H4 (cell line): ENCODE data around the gene RIMS3. TPM values are rescaled to one million over a fixed set of nuclear protein-coding genes. Genes with fewer than 3 reads are reported as not detected.
A peak's percentile ranks its signal among the peaks of the same experiment; 100 is the strongest.

Source experiments
- DNase-seq: peaks from one replicate; pipeline ENCODE4 v3.0.0-alpha.2; 2015; ENCODE audit warnings: low spot score
- total RNA-seq: library from RNA; depleted of rRNA; stranded (reverse); fragments of >200 nt; shearing (Covaris generic); gene quantifications from 2 replicates; pipeline ENCODE4 v1.2.3, GENCODE V29; 2014

Gene RIMS3
- total RNA-seq, 1 experiment from 2014 or later, result 5.9 TPM

DNA sequence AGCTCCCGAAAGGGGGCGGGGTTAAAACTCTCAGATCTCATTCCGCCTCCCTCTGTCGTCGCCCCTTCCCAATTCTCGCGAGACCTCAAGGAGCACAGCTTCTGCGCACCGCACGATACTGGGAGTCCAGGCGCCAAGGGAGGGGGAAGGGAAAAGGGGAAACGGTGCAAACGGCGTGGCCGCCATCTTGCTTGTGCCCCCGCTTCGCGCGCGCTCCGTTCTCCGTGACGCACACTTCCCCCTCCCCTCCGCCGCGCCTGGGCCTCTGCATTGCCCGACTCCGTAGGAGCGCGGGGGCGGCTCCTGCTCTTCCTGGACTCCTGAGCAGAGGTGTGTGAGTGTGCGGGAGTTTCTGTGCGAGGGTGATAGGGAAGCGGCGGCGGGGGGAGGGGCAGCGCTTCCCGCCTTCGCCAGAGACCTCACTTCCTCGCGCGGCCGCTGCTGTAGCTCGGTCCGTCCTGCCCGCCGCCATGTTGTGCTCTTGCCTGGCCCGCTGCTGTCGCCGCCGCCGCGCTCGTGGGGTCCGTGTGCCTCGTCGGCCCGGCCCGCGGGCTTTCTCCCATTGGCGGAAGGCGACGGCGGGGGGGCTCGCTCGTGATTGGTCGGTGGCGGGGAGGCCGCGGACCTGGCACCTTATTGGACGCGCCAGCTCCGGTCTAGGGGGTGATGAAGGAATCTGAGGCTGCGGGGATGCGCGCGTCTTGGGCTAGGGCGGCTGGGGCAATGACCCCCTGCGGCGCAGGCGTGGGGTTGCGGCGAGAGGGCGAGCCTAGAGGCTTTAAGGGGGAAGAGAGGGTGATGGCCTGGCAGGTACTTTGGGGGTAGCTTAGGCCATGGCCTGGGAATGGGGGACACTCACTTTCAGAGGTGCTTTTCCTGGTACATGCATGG lies 26.3 kb upstream of the RIMS3 start, which contains the start of gene NFYC:
Gene NFYC, plus strand, starts transcription at position 167 of the 891 bp plus-strand sequence. CDS start 47,140 bp downstream, outside the sequence.
- DNase-seq, result peak; percentile 100

DNA sequence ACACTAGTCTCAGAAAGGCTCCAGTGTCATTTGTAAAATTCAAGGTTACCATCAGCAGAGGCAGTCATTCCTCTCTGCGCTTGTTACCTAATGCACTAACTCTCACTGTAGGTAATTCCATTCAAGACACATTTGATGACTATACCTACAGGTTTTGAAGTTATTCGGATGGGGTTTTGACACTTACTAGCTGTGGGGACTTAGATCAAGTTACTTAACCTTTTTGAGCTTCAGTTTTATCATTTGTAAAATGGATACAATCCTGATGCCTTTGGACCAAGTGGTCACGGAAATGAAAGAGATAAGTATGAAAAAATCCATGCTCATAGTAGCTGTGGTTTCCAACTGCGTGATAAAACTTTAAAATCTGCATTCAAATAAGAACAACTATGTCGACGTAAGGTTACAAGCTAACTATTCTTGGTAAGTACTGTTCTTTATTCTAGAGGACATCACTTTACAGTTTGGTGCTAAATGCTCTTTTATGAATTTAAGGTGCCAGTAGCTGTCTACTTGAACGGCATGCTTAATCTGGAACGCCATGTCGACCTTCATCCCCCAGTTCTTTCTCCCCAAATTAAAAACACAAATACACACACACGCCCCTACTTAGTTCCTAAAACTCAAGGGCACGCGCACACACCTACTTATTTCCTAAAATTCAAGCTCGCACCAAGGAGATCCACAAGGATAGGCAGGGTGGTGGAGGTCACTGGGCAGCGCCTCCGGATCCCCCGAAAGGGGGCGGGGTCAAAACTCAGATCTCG lies 25.5 kb upstream of the RIMS3 start:
- DNase-seq, result no peak

- no peak for DNase-seq
Measured at GRCh38 chr1:40689737-40690136, 24.3 kb upstream of the RIMS3 start.

DNA sequence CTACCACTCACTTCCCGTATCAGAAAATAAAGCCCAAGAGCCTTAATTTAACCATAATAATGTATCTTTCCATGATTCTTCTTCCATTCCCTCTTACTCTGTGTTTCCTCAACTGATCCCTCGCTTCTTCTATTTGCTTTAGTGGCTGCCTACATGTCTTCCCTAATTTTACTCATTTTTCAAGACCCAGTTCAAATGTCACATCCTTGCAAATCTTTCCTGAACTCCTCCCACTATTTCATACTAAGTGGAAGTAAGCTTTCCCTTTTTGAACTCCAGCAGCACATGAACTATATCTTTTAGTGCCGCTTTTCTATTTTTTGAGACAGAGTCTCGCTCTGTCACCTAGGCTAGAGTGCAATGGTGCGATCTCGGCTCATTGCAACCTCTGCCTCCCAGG lies 22.2 kb upstream of the RIMS3 start:
- DNase-seq, result no peak

GRCh38 chr1:40687059-40687458 lies 21.6 kb upstream of the RIMS3 start:
- DNase-seq, result no peak

DNA sequence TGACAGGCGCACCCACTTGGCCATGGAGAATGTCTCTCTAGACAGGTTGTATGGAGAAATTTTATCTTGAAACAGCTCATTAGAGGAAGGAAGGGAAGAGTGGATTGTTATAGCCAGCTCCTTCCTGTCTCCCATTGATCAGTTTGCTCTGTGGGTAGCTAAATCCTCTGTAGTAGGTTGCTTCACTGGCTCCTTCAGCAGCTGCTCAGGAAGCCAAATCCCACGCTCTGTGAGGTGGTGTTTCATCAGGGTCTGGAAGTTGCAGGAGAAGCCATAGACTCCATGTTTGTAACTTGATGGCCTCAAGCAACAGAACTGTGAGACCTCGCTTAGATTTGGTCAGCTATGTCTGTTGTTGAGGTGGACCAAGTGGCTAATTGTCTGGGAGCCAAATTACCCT lies 19.2 kb upstream of the RIMS3 start:
- no peak for DNase-seq

- DNase-seq, result no peak
Measured at GRCh38 chr1:40679165-40679953, 13.9 kb upstream of the RIMS3 start.

DNA sequence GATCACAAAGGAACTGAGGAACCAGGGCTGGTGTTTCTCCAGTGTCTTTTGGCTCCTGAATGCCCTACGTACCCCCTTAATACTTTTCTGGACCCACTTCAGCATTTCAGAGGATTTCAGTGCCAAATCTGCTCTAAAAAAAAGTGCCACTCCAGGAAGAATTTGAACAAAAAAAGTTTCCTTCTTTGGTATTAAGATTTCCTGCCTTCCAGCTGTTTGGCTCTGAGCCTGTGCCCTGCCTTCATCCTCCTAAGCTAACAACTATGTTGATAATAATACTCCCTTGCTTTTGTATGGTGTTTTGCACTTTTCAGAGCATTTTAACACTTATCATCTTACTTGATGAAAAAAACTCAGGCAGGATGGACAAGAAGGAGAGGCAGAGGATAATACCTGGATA lies 11.0 kb upstream of the RIMS3 start:
- no peak for DNase-seq

- peak; percentile 34 for DNase-seq
Measured at GRCh38 chr1:40673452-40673851, 8.0 kb upstream of the RIMS3 start.

DNA sequence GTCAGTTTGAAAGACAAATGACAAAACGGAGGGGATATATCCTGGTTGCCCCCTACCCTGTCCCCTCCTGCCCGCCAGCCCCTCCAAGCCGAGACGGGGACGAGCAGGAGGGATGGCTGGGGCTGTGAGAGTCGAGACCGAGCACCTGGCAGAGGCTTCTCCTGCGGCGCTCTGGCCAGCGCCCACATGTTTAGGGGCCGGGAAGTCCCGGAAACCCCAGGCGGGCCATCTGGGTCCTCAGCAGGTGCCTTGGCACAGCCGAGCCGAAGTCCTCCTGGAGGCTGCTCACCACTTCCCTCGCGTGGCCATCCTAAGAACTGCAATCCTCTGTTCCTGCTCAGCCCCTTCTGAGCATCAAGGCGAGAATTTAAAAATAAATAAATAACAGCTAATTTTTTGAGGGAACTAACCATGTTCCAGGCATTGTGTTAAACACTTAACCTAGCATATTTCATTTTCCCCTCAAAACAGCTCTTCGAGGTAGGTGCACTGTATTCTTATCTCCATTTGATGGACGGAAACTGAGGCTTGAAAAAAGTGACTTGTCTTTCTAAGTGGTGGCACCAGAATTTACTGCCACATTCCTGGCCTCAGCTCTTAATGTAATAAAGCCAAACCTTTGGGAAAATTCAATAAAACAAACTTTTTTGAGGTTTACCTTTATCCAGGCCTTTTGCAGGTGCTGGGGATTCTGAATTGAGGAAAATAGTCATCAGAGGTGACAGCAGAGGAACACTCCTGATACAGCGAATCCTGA lies 3.5 kb upstream of the RIMS3 start:
- DNase-seq, result peak; percentile 63

GRCh38 chr1:40664791-40665190 lies 691 bp downstream of the RIMS3 start:
- DNase-seq, result no peak

DNA sequence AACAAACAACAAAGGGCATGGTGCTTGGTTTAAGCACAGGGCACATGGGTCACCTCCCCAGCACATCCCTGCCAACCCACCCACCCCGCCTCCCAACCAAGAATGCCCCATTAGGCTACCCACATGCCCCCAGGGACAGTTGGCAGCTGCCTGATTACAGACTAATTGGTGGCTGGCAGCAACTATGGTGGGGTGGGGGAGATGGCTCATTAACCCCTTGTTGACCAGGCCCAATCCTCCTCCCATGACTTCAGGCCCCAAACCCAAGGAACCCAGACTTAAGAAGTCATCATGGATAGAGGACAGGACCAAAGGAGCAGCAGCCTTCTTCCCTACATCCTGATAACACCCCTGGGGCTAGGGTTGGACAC lies 1.3 kb downstream of the RIMS3 start:
- no peak for DNase-seq

GRCh38 chr1:40663324-40664166 lies 1.9 kb downstream of the RIMS3 start:
- DNase-seq, result no peak

GRCh38 chr1:40662864-40663263 lies 2.6 kb downstream of the RIMS3 start:
- peak; percentile 86 for DNase-seq

- peak; percentile 35 for DNase-seq
Measured at GRCh38 chr1:40662151-40662550, 3.3 kb downstream of the RIMS3 start.

DNA sequence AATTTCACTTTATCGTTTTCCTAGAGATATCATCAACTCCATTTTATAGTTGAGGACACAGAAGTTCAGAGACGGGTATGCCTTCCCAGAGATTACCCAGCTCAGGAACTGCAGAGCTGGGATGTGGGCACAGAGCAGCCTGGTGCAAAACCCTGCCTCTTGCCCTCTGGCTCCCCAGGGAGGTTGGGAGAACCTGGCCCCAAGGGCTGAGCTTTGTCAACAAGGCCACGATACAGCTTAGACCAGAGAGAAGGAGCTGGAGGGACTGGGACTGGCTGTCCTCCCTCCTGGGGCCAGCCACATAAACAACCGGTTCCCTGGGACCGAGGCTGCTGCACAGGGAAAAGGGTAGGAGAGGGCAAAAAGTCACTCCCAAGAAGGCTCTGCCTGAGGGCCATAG lies 3.8 kb downstream of the RIMS3 start:
- no peak for DNase-seq

GRCh38 chr1:40659649-40659947 lies 5.9 kb downstream of the RIMS3 start:
- no peak for DNase-seq

GRCh38 chr1:40658751-40659648 lies 6.5 kb downstream of the RIMS3 start:
- no peak for DNase-seq

- DNase-seq, result no peak
Measured at GRCh38 chr1:40657046-40657445, 8.4 kb downstream of the RIMS3 start.
